GDM1 (cell line): Measurements from ENCODE around the gene CST2.
"Not testable (repeated sequence)": the region's sequence is repeated elsewhere in the genome, so short reads cannot be mapped to it uniquely, and the experiment has no call there.

Experiments used
- DNase-seq: peaks from one replicate; lab custom pipeline; 2025; lab: John Stamatoyannopoulos, UW

The CST2 gene

DNA sequence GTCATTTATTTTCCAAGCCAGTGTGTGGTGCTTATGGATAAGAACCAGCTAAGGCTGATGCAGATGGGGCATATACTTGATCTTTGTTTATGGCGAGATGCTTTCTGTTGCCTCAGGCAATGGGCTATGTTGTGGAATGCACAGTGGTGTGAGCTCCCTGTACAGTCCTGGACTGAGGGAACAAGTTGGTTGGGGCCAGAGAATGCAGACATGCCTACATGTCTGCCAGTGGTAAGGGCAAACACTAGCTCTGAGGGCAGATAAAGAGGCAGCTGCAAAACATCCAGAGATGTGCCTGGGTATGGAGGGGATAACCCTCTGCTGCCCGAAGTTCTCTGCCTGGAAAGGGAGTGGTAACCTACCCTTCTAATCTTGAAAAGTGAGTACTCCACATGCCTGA is 16.2 kb downstream of the CST2 start:
- DNase-seq: not testable (repeated sequence)

DNA sequence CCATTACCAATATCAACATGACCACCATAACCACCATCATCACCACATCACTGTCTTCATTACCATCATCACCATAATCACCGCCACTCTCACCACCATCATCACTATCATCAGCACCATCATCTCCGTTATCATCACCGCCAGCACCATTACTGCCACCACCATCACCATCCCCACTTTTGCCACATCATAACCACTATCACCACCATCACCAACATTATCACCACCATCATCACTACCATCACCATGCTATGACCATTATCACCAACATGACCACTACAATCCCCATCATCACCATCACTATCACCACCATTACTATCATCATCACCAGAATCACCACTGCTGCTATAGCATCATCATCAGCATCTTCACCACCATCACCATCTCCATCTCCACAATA is 25.7 kb downstream of the CST2 start:
- no peak for DNase-seq

DNA sequence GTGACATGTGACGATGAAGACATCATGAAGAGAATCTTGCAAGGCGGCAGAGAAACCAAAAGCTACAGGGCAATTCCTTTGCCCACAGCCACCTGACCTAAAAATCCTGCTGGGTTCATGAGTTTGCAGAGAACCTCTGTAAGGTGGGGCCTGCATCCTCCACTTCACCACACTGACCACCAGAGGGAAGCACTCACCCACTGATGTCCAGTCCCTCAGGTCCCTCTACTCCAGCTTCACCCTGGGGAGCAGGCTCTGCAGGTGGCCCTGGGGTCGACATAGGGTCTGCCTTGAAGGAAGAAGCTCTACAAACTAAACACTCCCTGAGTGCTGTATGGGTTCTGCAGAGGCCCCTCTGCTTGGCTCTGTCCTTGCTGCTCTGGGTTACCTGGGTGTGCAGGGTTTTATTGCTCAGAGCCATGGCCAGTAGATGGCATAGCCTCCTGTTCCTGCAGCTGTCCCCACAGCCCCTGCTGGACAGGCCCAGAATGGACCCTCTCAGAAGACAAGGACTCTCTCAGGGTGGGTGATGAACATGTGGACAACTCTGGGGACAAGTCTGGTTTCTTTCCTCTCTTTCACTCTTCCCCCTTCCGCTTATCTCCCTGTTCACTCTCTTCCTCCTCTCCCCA is 27.2 kb downstream of the CST2 start:
- peak; percentile 12 for DNase-seq

DNA sequence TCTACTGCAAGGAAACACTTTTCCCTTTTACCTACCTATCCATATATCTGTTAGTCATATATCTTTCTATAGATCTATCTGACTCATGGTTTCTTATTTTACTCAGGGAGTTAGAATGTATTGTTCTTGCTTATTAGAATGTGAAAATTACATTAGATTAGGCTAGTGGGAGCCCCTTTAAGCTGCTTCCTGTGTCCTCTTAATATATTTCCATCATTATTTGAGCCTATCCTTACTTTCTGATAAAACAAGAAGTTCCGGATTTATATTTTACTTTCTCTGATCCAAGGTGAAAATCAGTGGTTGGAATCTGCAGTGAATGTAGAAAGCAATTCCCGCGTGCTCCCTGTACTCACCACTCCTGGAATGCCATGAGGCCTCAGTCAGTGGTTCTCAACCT is 31.0 kb downstream of the CST2 start:
- DNase-seq: no peak

DNA sequence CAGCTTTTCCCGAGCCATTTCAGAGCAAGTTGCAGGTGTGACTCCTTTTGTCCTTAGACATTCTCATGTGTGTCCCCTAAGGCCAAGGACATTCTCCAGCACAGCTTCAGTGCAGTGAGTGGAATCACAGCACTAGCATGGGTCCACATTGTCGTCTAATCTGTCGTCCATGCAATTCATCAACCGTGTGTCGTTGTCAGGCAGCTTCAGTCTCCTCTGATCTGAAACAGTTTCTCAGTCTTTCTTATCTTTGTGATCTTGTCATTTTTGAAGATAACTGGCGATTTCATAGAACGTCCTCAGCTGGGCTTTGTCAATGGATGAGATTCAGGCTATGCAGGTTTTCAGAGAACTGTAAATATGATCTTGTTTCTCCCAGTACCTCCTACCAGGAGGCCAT is 31.7 kb downstream of the CST2 start:
- DNase-seq: no peak

DNA sequence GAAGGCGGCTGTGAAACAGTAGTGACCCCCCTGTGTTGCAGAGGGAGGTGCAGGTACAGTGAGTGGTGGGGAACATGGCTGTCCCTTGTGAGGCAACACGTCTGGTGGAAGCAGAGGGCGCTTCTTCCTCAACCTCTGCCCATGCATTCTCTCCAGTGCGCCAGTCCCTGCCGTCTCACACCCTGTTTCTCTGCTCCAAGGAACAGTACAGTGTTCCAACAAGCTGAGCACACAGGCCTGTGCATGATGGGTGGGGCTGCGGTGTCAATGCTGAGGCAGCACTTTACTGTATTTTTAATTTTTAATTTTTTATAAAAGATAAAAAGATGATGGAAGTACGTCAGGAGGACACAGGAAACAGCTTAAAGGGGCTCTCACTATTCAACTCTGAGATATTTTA is 32.5 kb downstream of the CST2 start:
- DNase-seq: no peak

DNA sequence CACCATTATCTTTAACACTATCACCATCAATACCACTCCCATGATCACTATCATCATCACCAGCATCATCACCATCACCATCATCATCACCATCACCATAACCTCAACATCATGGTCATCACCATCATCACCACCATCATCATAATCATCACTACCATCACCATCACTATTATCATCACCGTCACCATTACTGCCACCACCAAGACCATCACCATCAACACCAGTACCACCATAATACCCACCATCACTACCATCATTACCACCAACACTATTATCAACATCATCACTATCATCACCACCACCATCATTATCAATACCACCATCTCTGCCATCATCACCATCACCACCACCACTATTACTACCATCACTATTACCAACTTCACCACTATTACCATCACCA is 43.1 kb downstream of the CST2 start:
- no peak for DNase-seq

DNA sequence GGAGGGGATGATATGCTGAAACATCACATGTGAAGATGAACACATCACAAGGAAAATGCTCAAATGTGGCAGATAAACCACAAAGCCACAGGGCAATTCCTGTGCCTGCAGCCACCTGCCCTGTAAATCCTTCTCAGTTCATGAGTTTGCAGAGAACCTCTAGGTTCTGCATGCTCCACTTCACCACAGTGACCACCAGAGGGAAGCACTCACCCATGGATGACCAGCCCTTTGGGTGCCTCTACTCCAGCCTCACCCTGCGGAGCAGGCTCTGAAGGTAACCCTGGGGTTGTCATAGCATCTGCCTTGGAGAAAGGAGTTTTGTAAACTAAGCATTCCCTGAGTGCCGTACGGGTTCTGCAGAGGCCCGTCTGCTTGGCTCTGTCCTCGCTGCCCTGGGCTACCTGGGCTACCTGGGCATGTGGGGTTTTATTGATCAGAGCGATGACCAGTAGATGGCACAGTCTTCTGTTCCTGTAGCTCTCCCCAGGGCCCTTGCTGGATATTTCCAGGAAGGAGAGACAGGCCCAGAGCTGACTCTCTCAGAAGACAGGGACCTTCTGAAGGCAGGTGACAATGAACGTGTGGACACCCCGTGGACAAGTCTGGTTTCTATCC is 44.1 kb downstream of the CST2 start:
- DNase-seq: peak; percentile 9

DNA sequence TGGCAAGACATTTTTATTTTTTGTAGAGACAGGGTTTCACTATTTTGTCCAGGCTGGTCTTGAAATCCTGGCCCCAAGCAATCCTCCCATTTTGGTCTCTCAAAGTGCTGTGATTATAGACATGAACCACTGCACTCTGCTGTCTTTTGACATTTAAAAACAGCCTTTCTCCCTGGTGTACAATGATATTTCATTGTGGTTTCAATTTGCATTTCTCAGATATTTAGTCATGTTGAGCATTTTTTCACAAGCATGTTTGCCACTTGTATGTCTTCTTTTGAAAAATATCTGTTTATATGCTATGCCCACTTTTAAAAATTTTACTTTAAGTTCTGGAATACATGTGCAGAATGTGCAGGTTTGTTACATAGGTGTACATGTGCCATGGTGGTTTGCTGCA is 47.9 kb downstream of the CST2 start:
- DNase-seq: not testable (repeated sequence)

DNA sequence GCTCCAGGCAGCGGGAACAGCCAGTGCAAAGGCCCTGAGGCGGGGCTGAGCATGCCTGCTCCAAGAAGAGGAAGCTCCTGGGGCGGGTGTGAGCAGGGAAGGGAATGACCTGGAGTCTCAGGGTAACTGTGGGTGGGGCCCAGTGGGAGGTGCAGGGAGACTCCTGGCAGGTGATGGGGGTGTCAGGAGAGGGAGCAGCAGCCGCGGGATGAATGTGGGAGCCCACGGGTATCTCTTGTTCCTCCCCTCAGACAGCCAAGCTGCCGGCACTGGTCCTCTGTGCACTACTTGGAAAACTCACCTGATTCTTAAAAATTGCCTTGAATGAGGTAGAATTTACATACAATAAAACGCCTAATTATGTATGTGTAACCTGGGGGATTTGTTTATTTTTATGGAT is 49.1 kb downstream of the CST2 start:
- not testable (repeated sequence) for DNase-seq

DNA sequence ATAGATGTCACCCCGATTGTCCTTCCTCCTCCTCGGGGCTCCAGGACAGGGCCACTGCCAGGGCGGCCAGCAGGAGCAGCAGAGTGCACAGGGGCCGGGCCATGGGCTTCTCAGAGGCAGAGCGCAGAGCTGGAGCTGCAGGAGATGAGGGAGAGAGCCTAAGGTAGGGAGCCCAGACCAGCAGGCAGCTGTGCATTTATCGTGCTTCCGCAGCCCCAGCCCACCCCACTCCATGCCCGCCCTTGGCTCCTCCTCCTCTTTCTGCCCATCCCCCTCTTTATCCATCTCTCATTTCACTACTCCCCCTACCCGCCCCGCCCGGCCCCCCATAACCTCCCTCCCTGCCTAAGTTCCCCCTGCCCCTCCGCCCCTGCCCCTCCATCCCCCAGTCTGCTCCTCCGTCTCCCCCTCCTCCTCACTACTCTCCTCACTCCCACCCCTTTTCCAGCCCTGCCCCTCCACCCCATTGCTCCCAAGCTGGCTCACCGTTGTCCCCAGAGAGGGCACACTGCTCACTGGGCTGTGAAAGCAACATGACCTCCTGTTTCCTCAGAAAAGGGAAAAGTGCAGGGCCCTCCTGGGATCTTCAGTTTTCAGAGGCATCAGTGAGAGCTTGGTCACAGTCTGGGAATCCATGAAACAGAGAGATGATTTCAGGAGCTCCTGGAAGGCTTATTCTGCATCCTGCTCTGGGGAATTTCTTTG is 50.3 kb downstream of the CST2 start:
- DNase-seq: no peak

DNA sequence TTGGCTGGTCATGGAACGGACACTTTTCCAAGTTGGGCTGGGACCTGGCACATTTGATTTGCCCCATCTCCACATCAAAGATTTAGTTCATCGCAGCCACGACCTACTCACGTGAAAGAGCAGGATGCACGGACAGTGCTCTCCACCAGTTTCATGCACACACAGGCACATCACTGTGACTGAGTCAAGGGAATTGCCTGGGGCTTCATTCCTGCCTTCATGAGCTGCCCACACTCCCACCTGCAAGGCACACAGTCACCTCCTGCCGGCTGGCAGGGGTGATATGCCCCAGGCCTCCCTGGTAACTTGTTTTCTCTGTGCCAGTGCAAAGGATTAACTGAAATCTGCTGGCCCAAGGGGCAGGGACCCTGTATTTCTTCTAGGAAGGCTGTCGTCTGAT is 52.4 kb downstream of the CST2 start:
- no peak for DNase-seq
